T-helper 2 cell treated with Interferon-gamma antibody and Interleukin-4, amounts not matched to agents 5 μg/mL and 100 μg/mL, for 36 hours (primary cell): Measurements from ENCODE around the gene UPF1.

Experiments
- DNase-seq: peaks from one replicate; pipeline ENCODE4 v3.0.0; 2021; ENCODE audit warnings: low spot score
- H3K27ac Mint-ChIP-seq: one replicate; pipeline ENCODE4 v1.8.0; 2021; ENCODE audit warnings: mild to moderate bottlenecking, mixed read lengths
- H3K27me3 Mint-ChIP-seq: one replicate; pipeline ENCODE4 v1.8.0; 2021; ENCODE audit warnings: low read depth, mixed read lengths
- H3K36me3 Mint-ChIP-seq: one replicate; pipeline ENCODE4 v1.8.0; 2021; ENCODE audit warnings: low read depth, mixed read lengths
- H3K4me1 Mint-ChIP-seq: one replicate; pipeline ENCODE4 v1.8.0; 2021; ENCODE audit warnings: low read depth, mixed read lengths
- H3K4me3 Mint-ChIP-seq: one replicate; pipeline ENCODE4 v1.8.0; 2022; ENCODE audit warnings: mild to moderate bottlenecking, moderate library complexity, mixed read lengths
- H3K9me3 Mint-ChIP-seq: one replicate; pipeline ENCODE4 v1.8.0; 2021; ENCODE audit warnings: mixed read lengths

UPF1 gene

GRCh38 chr19:18850471-18851375 lies 19.0 kb downstream of the UPF1 start:
- H3K27ac Mint-ChIP-seq, result peak overlapping the region; percentile 60
- H3K27me3 Mint-ChIP-seq, result no peaks in the 10 kb centered on the region
- no peaks in the 10 kb centered on the region for H3K9me3 Mint-ChIP-seq
- H3K4me3 Mint-ChIP-seq, result no peak overlapping the region
- peaks cover 25% of the 10 kb centered on the region for H3K4me1 Mint-ChIP-seq
- peaks cover 48% of the 10 kb centered on the region for H3K36me3 Mint-ChIP-seq
- DNase-seq, result no peak

- Mint-ChIP-seq H3K36me3 (peaks cover 52% of the 10 kb centered on the region), H3K4me3 (no peak overlapping the region), H3K4me1 (peaks cover 22% of the 10 kb centered on the region), H3K27me3 (no peaks in the 10 kb centered on the region), H3K9me3 (no peaks in the 10 kb centered on the region), H3K27ac (no peak overlapping the region)
- no peak for DNase-seq
Observed at GRCh38 chr19:18851673-18852325, 20.0 kb downstream of the UPF1 start.

- H3K36me3 Mint-ChIP-seq, result peaks cover 49% of the 10 kb centered on the region
Observed at GRCh38 chr19:18852648-18853047, 20.9 kb downstream of the UPF1 start.

GRCh38 chr19:18853755-18854427 lies 22.1 kb downstream of the UPF1 start:
- H3K36me3 Mint-ChIP-seq, result peaks cover 45% of the 10 kb centered on the region

More at GRCh38 chr19:18852648-18853047, 20.9 kb downstream of the UPF1 start:
- Mint-ChIP-seq H3K4me3 (no peak overlapping the region), H3K27me3 (no peaks in the 10 kb centered on the region), H3K4me1 (peaks cover 16% of the 10 kb centered on the region), H3K27ac (no peak overlapping the region), H3K9me3 (no peaks in the 10 kb centered on the region)
- DNase-seq, result no peak

DNA sequence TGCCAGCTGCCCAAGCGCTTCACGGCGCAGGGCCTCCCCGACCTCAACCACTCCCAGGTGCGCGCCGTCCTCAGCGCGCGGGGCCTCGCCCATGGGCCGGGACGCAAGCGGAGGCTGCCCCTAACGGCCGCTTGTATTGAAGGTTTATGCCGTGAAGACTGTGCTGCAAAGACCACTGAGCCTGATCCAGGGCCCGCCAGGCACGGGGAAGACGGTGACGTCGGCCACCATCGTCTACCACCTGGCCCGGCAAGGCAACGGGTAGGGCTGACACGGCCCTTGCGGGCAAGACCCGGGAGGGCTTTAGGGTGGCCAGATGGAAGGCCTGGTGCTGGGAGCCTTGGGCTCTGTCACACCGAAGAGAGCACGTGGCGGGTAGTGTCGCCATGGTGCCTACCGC lies 23.2 kb downstream of the UPF1 start:
- Mint-ChIP-seq H3K27me3 (no peaks in the 10 kb centered on the region), H3K36me3 (peaks cover 39% of the 10 kb centered on the region), H3K27ac (no peak overlapping the region), H3K4me1 (peaks cover 4% of the 10 kb centered on the region), H3K9me3 (no peaks in the 10 kb centered on the region), H3K4me3 (no peak overlapping the region)
- DNase-seq, result no peak

More at GRCh38 chr19:18853755-18854427, 22.1 kb downstream of the UPF1 start:
- Mint-ChIP-seq H3K4me1 (peaks cover 11% of the 10 kb centered on the region), H3K9me3 (no peaks in the 10 kb centered on the region), H3K27ac (no peak overlapping the region), H3K4me3 (no peak overlapping the region), H3K27me3 (no peaks in the 10 kb centered on the region)
- no peak for DNase-seq

GRCh38 chr19:18855647-18856384 lies 24.1 kb downstream of the UPF1 start:
- Mint-ChIP-seq H3K36me3 (peaks cover 38% of the 10 kb centered on the region), H3K9me3 (no peaks in the 10 kb centered on the region), H3K4me3 (no peak overlapping the region), H3K27ac (no peak overlapping the region), H3K4me1 (no peaks in the 10 kb centered on the region), H3K27me3 (no peaks in the 10 kb centered on the region)
- no peak for DNase-seq

- Mint-ChIP-seq H3K4me3 (no peak overlapping the region), H3K27ac (no peak overlapping the region)
- DNase-seq, result no peak
Observed at GRCh38 chr19:18856385-18857126, 24.8 kb downstream of the UPF1 start.

GRCh38 chr19:18857223-18857622 lies 25.5 kb downstream of the UPF1 start:
- Mint-ChIP-seq H3K9me3 (no peaks in the 10 kb centered on the region), H3K4me1 (no peaks in the 10 kb centered on the region), H3K4me3 (no peak overlapping the region), H3K27me3 (no peaks in the 10 kb centered on the region), H3K27ac (no peak overlapping the region), H3K36me3 (peaks cover 47% of the 10 kb centered on the region)
- DNase-seq, result no peak

More at GRCh38 chr19:18856385-18857126, 24.8 kb downstream of the UPF1 start:
- Mint-ChIP-seq H3K27me3 (no peaks in the 10 kb centered on the region), H3K36me3 (peaks cover 41% of the 10 kb centered on the region), H3K4me1 (no peaks in the 10 kb centered on the region), H3K9me3 (no peaks in the 10 kb centered on the region)

DNA sequence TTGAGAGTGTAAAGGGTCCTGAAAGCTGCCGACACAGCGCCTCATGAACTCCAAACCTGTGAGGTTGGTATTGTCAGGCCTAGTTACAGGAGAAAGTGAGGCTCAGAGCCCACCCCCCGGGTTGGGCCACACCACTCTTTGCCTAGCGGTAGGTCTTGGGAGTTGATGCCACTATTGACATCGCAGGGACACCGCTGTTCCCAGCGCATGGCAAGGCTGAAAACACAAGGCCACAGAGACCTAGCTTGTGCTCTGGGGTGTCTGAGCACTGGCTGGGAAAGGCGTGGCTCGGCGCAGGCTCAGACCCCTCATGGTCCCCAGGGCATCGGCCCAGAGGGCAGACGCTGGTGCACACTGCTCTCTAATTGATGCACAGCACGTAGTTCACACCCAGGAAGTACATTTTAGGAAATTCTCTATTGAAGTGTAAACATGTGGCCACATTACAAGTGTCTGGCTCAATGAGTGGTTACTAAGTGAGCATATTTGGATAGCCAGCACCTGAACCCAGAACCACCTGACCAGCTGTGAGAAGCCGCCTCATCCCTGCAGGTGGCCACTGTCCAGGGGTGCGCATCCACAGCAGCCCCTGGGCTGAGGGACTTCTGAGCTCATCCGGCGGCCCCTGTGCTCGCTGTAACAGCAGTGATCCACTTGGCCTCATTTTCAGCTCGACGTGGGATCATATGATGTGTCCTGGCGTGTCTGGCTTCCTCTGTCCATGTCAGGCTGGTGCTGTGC lies 27.3 kb downstream of the UPF1 start:
- Mint-ChIP-seq H3K4me1 (no peaks in the 10 kb centered on the region), H3K36me3 (peaks cover 45% of the 10 kb centered on the region), H3K27me3 (no peaks in the 10 kb centered on the region), H3K4me3 (no peak overlapping the region), H3K9me3 (no peaks in the 10 kb centered on the region), H3K27ac (no peak overlapping the region)
- no peak for DNase-seq

- DNase-seq, result no peak
- no peaks in the 10 kb centered on the region for H3K27me3 Mint-ChIP-seq
- no peaks in the 10 kb centered on the region for H3K9me3 Mint-ChIP-seq
- no peak overlapping the region for H3K27ac Mint-ChIP-seq
- H3K36me3 Mint-ChIP-seq, result peaks cover 46% of the 10 kb centered on the region
- H3K4me1 Mint-ChIP-seq, result no peaks in the 10 kb centered on the region
- H3K4me3 Mint-ChIP-seq, result no peak overlapping the region
Observed at GRCh38 chr19:18859676-18860301, 28.0 kb downstream of the UPF1 start.

- Mint-ChIP-seq H3K9me3 (no peaks in the 10 kb centered on the region), H3K36me3 (peaks cover 45% of the 10 kb centered on the region), H3K4me3 (no peak overlapping the region), H3K27me3 (no peaks in the 10 kb centered on the region), H3K4me1 (no peaks in the 10 kb centered on the region), H3K27ac (no peak overlapping the region)
- DNase-seq, result no peak
Observed at GRCh38 chr19:18860302-18860700, 28.5 kb downstream of the UPF1 start.

DNA sequence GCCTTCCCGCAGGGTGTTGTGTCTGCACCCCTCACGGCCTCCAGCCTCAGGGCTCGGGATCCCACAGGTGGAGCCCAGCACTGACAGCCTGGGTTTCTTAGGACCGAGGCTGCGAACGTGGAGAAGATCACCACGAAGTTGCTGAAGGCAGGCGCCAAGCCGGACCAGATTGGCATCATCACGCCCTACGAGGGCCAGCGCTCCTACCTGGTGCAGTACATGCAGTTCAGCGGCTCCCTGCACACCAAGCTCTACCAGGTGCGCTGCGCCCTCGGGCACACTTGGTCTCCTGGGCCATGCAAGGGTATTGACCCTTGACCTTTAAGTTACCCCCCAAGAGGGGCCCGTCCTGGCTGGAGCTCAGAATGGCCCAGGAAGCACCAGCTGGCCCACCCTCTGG lies 29.0 kb downstream of the UPF1 start:
- no peak overlapping the region for H3K27ac Mint-ChIP-seq
- DNase-seq, result no peak
- H3K9me3 Mint-ChIP-seq, result no peaks in the 10 kb centered on the region
- H3K4me3 Mint-ChIP-seq, result no peak overlapping the region
- H3K27me3 Mint-ChIP-seq, result no peaks in the 10 kb centered on the region
- no peaks in the 10 kb centered on the region for H3K4me1 Mint-ChIP-seq
- H3K36me3 Mint-ChIP-seq, result peaks cover 42% of the 10 kb centered on the region
